Measurements from ENCODE around the gene SAMD11. TPM values are rescaled to one million over a fixed set of nuclear protein-coding genes. Genes with fewer than 3 reads are reported as not detected.

SAMD11 gene
- total and polyA plus RNA-seq, 10 of the 15 experiments (the other 5 are each of a cell fraction or from before 2014, with no cell fraction given): 0.04 to 0.31 (median 0.19) TPM; not detected in 6

DNA sequence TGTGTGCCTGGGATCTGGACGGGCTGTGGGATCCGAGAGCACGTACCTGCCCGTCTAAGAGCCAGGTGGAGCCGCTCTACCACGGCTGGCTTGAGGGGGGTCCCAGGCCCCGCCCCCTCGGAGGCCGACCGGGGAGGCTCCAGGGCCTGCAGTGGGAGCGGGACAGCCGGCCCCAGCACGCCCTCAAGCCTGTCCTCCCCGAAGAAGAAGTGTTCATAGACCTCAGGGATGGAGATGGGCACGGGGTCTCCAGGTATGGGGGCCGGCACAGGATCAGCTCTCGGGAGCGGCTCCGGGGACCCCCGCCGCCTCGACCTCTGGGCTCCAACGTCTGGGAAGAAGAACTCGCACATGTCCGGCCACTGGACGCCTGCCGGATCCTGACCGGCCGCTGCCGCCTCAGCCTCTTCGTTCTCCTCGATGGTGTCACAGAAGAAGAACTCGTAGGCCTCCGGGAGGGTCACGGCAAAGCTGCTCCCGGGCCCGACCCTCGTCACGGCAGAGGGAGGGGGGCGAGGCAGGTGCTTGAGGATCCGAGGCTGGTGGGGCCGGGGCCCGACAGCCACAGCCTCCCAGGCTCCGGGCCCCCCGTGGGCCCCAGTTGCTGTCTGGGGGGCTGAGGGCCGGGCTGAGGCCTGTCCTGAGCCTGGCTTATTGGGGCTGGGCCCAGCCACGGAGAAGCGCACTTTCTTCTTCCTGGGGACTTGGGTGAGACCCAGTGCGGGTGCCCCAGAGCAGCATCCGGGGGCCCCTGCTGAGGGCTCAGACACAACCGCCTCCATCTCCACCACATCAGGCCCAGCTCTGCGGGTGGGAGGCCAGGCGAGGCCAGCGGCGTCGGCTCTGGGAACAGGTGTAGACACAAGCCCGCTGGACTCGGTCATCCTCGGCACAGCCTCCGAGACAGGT, 55.4 kb downstream of the SAMD11 start:
- RAD21 ChIA-PET (ENCODE audit: unreplicated experiment): no interaction called here
- no peak for ATAC-seq
- H3K36me3 ChIP-seq (ENCODE audit: control insufficient read depth in 2 of 2, insufficient read depth in 2 of 2, low read length in 1 of 2): no peaks in the 10 kb centered on the region
- in situ Hi-C loops (cut with MboI): no loop called here
- H3K79me2 ChIP-seq (ENCODE audit: control insufficient read depth, insufficient read depth, low read length): no peaks in the 10 kb centered on the region
- no peak overlapping the region for H3K9ac ChIP-seq (ENCODE audit: control insufficient read depth, insufficient read depth, low read length)
- H3K27ac ChIP-seq (ENCODE audit: control insufficient read depth, insufficient read depth): no peak overlapping the region
- intact Hi-C loops (cut with micrococcal nuclease; ENCODE audit: unreplicated experiment): no loop called here
- WGBS (ENCODE audit: insufficient coverage, insufficient replicate concordance, low lambda C conversion rate, missing lambda C conversion rate): 69% methylated on average over 54 of the region's 60 CpGs
- CTCF ChIA-PET: no interaction called here
- H4K20me1 ChIP-seq (ENCODE audit: control insufficient read depth, insufficient read depth): no peaks in the 10 kb centered on the region
- H3K9me3 ChIP-seq (replicated peaks; ENCODE audit: control insufficient read depth, insufficient read depth, low read length): no peaks in the 10 kb centered on the region; the same call in 2 of the 3 replicates
- FAIRE-seq: no peak
- SMC1A ChIA-PET (ENCODE audit: uncharacterized antibody, unreplicated experiment): no interaction called here
- H3K27me3 ChIP-seq (replicated peaks in 1 of 2; ENCODE audit: control insufficient read depth in 2 of 2, insufficient read depth in 2 of 2, low read length in 1 of 2): no peaks in the 10 kb centered on the region
- POLR2A ChIA-PET: no interaction called here
- H3K4me3 ChIP-seq: no peak overlapping the region
- no peaks in the 10 kb centered on the region for H3K4me1 ChIP-seq (ENCODE audit: control insufficient read depth, insufficient read depth, low read length)
- DNase-seq (ENCODE audit: low read depth, low spot score): no peak
- no TSS peak for BruUV-seq (replicated peaks)
- H2AFZ ChIP-seq (ENCODE audit: control insufficient read depth, low read depth, low read length): no peak overlapping the region
- TF ChIP-seq, protein P1, sequence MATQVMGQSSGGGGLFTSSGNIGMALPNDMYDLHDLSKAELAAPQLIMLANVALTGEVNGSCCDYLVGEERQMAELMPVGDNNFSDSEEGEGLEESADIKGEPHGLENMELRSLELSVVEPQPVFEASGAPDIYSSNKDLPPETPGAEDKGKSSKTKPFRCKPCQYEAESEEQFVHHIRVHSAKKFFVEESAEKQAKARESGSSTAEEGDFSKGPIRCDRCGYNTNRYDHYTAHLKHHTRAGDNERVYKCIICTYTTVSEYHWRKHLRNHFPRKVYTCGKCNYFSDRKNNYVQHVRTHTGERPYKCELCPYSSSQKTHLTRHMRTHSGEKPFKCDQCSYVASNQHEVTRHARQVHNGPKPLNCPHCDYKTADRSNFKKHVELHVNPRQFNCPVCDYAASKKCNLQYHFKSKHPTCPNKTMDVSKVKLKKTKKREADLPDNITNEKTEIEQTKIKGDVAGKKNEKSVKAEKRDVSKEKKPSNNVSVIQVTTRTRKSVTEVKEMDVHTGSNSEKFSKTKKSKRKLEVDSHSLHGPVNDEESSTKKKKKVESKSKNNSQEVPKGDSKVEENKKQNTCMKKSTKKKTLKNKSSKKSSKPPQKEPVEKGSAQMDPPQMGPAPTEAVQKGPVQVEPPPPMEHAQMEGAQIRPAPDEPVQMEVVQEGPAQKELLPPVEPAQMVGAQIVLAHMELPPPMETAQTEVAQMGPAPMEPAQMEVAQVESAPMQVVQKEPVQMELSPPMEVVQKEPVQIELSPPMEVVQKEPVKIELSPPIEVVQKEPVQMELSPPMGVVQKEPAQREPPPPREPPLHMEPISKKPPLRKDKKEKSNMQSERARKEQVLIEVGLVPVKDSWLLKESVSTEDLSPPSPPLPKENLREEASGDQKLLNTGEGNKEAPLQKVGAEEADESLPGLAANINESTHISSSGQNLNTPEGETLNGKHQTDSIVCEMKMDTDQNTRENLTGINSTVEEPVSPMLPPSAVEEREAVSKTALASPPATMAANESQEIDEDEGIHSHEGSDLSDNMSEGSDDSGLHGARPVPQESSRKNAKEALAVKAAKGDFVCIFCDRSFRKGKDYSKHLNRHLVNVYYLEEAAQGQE (IDR thresholded peaks at IDR 0.05; ENCODE audit: low read depth, low read length): no peak
- TF ChIP-seq, protein P2, sequence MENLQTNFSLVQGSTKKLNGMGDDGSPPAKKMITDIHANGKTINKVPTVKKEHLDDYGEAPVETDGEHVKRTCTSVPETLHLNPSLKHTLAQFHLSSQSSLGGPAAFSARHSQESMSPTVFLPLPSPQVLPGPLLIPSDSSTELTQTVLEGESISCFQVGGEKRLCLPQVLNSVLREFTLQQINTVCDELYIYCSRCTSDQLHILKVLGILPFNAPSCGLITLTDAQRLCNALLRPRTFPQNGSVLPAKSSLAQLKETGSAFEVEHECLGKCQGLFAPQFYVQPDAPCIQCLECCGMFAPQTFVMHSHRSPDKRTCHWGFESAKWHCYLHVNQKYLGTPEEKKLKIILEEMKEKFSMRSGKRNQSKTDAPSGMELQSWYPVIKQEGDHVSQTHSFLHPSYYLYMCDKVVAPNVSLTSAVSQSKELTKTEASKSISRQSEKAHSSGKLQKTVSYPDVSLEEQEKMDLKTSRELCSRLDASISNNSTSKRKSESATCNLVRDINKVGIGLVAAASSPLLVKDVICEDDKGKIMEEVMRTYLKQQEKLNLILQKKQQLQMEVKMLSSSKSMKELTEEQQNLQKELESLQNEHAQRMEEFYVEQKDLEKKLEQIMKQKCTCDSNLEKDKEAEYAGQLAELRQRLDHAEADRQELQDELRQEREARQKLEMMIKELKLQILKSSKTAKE (IDR thresholded peaks at IDR 0.05; ENCODE audit: low read depth, poor library complexity, severe bottlenecking): no peak
- TF ChIP-seq PAX8 (IDR thresholded peaks at IDR 0.05) (no peak), NR2F1 (conservative IDR thresholded peaks at IDR 0.05) (no peak), HDGF (IDR thresholded peaks at IDR 0.05) (no peak), STAT3 (IDR thresholded peaks at IDR 0.05; ENCODE audit: low read depth, low read length) (no peak), EED (IDR thresholded peaks at IDR 0.05; ENCODE audit: low read depth) (no peak), SRF (IDR thresholded peaks at IDR 0.05; ENCODE audit: low read depth in 2 of 2, low read length in 2 of 2) (no peak), RB1 (IDR thresholded peaks at IDR 0.05; ENCODE audit: borderline replicate concordance) (no peak), WRNIP1 (IDR thresholded peaks at IDR 0.05; ENCODE audit: borderline replicate concordance, low read depth, low read length) (no peak), JUND (IDR thresholded peaks at IDR 0.05; ENCODE audit: low read depth, low read length) (no peak), RELA (IDR thresholded peaks at IDR 0.05; ENCODE audit: borderline replicate concordance, partially characterized antibody) (no peak), CREB1 (IDR thresholded peaks at IDR 0.05; ENCODE audit: low read depth) (no peak), NRF1 (conservative IDR thresholded peaks at IDR 0.05; ENCODE audit: low read depth, low read length) (no peak), HDAC2 (IDR thresholded peaks at IDR 0.05) (no peak), BHLHE40 (IDR thresholded peaks at IDR 0.05; ENCODE audit: borderline replicate concordance in 1 of 2, low read depth in 2 of 2, low read length in 1 of 2) (no peak), NFXL1 (IDR thresholded peaks at IDR 0.05; ENCODE audit: borderline replicate concordance) (no peak), ZNF274 (IDR thresholded peaks at IDR 0.05; ENCODE audit: insufficient read depth, insufficient read length) (no peak)
- H3K4me2 ChIP-seq (ENCODE audit: control insufficient read depth, insufficient read depth): no peak overlapping the region
